22Rv1 (cell line): ENCODE results near the gene LYZL6.
A peak's percentile ranks its signal among the peaks of the same experiment; 100 is the strongest.

Experiments used
- H3K27ac ChIP-seq: fragments of 450-650 bp; 2 replicates; pipeline ENCODE4 v1.5.1; 2017
- CTCF ChIP-seq: fragments of 450-650 bp; IDR thresholded peaks from 2 replicates; pipeline ENCODE4 v1.5.1; 2017; ENCODE audit warnings: mild to moderate bottlenecking
- ZFX ChIP-seq: fragments of 450-650 bp; IDR thresholded peaks from 2 replicates; pipeline ENCODE4 v1.6.1; 2017; ENCODE audit warnings: antibody characterized with exemption, borderline replicate concordance

The LYZL6 gene

GRCh38 chr17:35969558-35970380, 26.3 kb upstream of the LYZL6 start:
- TF ChIP-seq ZFX (no peak), CTCF (peak; percentile 85)
- no peak overlapping the region for H3K27ac ChIP-seq

GRCh38 chr17:35968520-35969054, 25.1 kb upstream of the LYZL6 start:
- TF ChIP-seq CTCF (no peak), ZFX (no peak)

GRCh38 chr17:35965272-35965671, 21.8 kb upstream of the LYZL6 start:
- H3K27ac ChIP-seq: no peak overlapping the region
- TF ChIP-seq ZFX: no peak
- TF ChIP-seq CTCF: no peak

More at GRCh38 chr17:35968520-35969054, 25.1 kb upstream of the LYZL6 start:
- no peak overlapping the region for H3K27ac ChIP-seq

GRCh38 chr17:35963663-35964062, 20.1 kb upstream of the LYZL6 start:
- H3K27ac ChIP-seq: no peak overlapping the region
- TF ChIP-seq CTCF (no peak), ZFX (no peak)

- no peak for TF ChIP-seq ZFX
- no peak for TF ChIP-seq CTCF
- H3K27ac ChIP-seq: no peak overlapping the region
These were observed 10.2 kb upstream of the LYZL6 start for GRCh38 chr17:35953720-35954119.

- TF ChIP-seq CTCF: no peak
- no peak for TF ChIP-seq ZFX
- H3K27ac ChIP-seq: no peak overlapping the region
These were observed 5.9 kb upstream of the LYZL6 start for GRCh38 chr17:35949401-35949800.

GRCh38 chr17:35948092-35948491, 4.6 kb upstream of the LYZL6 start:
- TF ChIP-seq CTCF (no peak), ZFX (no peak)
- no peak overlapping the region for H3K27ac ChIP-seq
